Colonic mucosa (tissue), 4 donors: ENCODE data around the gene EP400. TPM values are rescaled to one million over a fixed set of nuclear protein-coding genes. Genes with fewer than 3 reads are reported as not detected.

Experiments used
- DNase-seq: peaks from one replicate; pipeline ENCODE4 v3.0.0-alpha.2; 2020
- H3K27ac ChIP-seq: fragments of 200-600 bp; one replicate; pipeline ENCODE4 v1.8.0; 2021
- H3K27me3 ChIP-seq: fragments of 200-600 bp; one replicate; pipeline ENCODE4 v1.8.0; 2021
- H3K36me3 ChIP-seq: fragments of 200-600 bp; one replicate; pipeline ENCODE4 v1.8.0; 2021
- H3K4me1 ChIP-seq: fragments of 200-600 bp; one replicate; pipeline ENCODE4 v1.8.0; 2021; ENCODE audit warnings: mild to moderate bottlenecking
- H3K4me3 ChIP-seq: fragments of 200-600 bp; one replicate; pipeline ENCODE4 v1.8.0; 2021
- H3K9ac ChIP-seq, 2 donors: one replicate each; pipeline ENCODE4 v1.7.0; 2013; ENCODE audit warnings: control low read depth in 2 of 2, low read depth in 2 of 2, low read length in 2 of 2
- H3K9me3 ChIP-seq: fragments of 200-600 bp; one replicate; pipeline ENCODE4 v1.8.0; 2021
- CTCF ChIP-seq: fragments of 200-600 bp; IDR thresholded peaks from one replicate; pipeline ENCODE4 v1.8.0; 2022; ENCODE audit warnings: antibody characterized with exemption, mild to moderate bottlenecking
- intact Hi-C: fragments of 100-400 bp; cut with DNase I; formaldehyde crosslinking; loops from one replicate; pipeline ENCODE4 v1.14.1; 2022
- total RNA-seq, 2 donors: library from RNA; stranded (reverse); fragmentation: NEBNext Ultra II Directional in 1 of 2; extraction: Animal tissue kit (Norgen Biotek cat#: 25700) in 1 of 2; gene quantifications; one replicate each; pipeline ENCODE4 v1.2.1, GENCODE V29; 2021
- donor health status: healthy.
- donor health status: DM: no; HTN: no; CAD: no.
- donor health status: DM: no; HTN: no; CAD: no.

Gene EP400
- total RNA-seq, 2 donors from 2014 or later: 23.3 to 39.0 TPM

- intact Hi-C loops: no loop called here
- DNase-seq: no peak
These were observed 30.7 kb upstream of the EP400 start for GRCh38 chr12:131919051-131919347.

GRCh38 chr12:131919366-131920156 is 30.2 kb upstream of the EP400 start:
- no peak overlapping the region for H3K4me3 ChIP-seq
- TF ChIP-seq CTCF: no peak
- H3K9me3 ChIP-seq: no peaks in the 10 kb centered on the region
- no peaks in the 10 kb centered on the region for H3K36me3 ChIP-seq
- no peak overlapping the region for H3K27ac ChIP-seq
- intact Hi-C loops: no loop called here
- DNase-seq: no peak
- no peaks in the 10 kb centered on the region for H3K27me3 ChIP-seq
- no peaks in the 10 kb centered on the region for H3K4me1 ChIP-seq
- H3K9ac ChIP-seq: no peak overlapping the region

More at GRCh38 chr12:131919051-131919347, 30.7 kb upstream of the EP400 start:
- Histone ChIP-seq H3K4me1 (no peaks in the 10 kb centered on the region), H3K27ac (no peak overlapping the region), H3K9ac (no peak overlapping the region), H3K36me3 (no peaks in the 10 kb centered on the region), H3K9me3 (no peaks in the 10 kb centered on the region), H3K27me3 (no peaks in the 10 kb centered on the region), H3K4me3 (no peak overlapping the region)
- no peak for TF ChIP-seq CTCF

GRCh38 chr12:131920157-131920508 is 29.6 kb upstream of the EP400 start:
- Histone ChIP-seq H3K4me1 (no peaks in the 10 kb centered on the region), H3K9ac (no peak overlapping the region), H3K4me3 (no peak overlapping the region), H3K9me3 (no peaks in the 10 kb centered on the region), H3K27me3 (no peaks in the 10 kb centered on the region), H3K27ac (no peak overlapping the region), H3K36me3 (no peaks in the 10 kb centered on the region)
- intact Hi-C loops: no loop called here
- no peak for TF ChIP-seq CTCF
- no peak for DNase-seq

- no peaks in the 10 kb centered on the region for H3K9me3 ChIP-seq
- H3K27ac ChIP-seq: no peak overlapping the region
- no peak for DNase-seq
- no peak overlapping the region for H3K4me3 ChIP-seq
- TF ChIP-seq CTCF: no peak
- H3K36me3 ChIP-seq: no peaks in the 10 kb centered on the region
- H3K9ac ChIP-seq: no peak overlapping the region
- H3K27me3 ChIP-seq: no peaks in the 10 kb centered on the region
- H3K4me1 ChIP-seq: no peaks in the 10 kb centered on the region
- intact Hi-C loops: no loop called here
These were observed 28.6 kb upstream of the EP400 start for GRCh38 chr12:131920902-131921840.

- no peak for TF ChIP-seq CTCF
- Histone ChIP-seq H3K27ac (no peak overlapping the region), H3K9me3 (no peaks in the 10 kb centered on the region), H3K27me3 (no peaks in the 10 kb centered on the region), H3K4me1 (no peaks in the 10 kb centered on the region), H3K4me3 (no peak overlapping the region), H3K9ac (no peak overlapping the region), H3K36me3 (no peaks in the 10 kb centered on the region)
- no peak for DNase-seq
- intact Hi-C loops: no loop called here
These were observed 27.6 kb upstream of the EP400 start for GRCh38 chr12:131921866-131922769.
